ENCODE results near the gene SMIM26. TPM values are rescaled to one million over a fixed set of nuclear protein-coding genes. Genes with fewer than 3 reads are reported as not detected.

Gene SMIM26
- total and polyA plus RNA-seq, 11 donors = 80.1 to 274 (median 111) TPM

DNA sequence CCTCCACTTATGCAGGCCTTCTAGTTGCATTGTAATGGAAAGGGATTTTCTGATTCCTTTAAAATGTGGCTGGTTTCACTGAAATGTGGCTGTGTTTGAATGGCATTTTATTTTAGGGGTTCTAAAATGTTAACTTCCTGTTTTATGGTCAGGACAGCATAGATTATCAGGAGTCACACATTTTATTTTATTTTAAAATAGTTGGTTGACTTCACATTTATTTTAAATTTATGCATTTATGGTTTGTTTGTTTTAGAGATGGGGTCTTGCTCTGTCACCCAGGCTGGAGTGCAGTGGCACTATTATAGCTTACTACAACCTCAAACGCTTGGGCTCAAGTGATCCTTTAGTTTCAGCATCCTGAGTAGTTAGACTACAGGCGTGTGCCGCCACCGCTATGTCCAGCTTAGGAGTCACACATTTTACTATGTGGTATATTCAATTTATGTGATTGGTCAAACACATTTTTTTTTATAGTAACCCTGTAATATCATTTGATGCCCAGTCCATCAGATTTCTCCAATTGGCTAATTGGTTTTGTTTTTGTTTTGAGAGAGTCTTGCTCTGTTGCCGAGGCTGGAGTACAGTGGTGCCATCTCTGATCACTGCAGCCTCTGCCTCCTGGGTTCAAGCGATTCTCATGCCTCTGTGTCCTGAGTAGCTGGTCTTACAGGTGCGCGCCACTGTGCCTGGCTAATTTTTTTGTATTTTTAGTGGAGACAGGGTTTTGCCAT, 22.9 kb downstream of the SMIM26 start:
- Histone ChIP-seq H3K27ac (no peak overlapping the region), H3K27me3 (no peaks in the 10 kb centered on the region), H3K36me3 (peaks cover 0 to 17% (median 5%) of the 10 kb centered on the region in 9 donors), H3K9me3 (peaks cover 0 to 5% (median 0%) of the 10 kb centered on the region in 12 donors), H3K4me3 (no peak overlapping the region), H3K4me1 (peaks cover 0 to 16% (median 6%) of the 10 kb centered on the region in 12 donors)
- DNase-seq (no peak), ATAC-seq (no peak)
- 87 to 90% (median 90%) methylated on average over 8 of the region's 8 CpGs for WGBS, 4 donors
- TF ChIP-seq, protein P1, sequence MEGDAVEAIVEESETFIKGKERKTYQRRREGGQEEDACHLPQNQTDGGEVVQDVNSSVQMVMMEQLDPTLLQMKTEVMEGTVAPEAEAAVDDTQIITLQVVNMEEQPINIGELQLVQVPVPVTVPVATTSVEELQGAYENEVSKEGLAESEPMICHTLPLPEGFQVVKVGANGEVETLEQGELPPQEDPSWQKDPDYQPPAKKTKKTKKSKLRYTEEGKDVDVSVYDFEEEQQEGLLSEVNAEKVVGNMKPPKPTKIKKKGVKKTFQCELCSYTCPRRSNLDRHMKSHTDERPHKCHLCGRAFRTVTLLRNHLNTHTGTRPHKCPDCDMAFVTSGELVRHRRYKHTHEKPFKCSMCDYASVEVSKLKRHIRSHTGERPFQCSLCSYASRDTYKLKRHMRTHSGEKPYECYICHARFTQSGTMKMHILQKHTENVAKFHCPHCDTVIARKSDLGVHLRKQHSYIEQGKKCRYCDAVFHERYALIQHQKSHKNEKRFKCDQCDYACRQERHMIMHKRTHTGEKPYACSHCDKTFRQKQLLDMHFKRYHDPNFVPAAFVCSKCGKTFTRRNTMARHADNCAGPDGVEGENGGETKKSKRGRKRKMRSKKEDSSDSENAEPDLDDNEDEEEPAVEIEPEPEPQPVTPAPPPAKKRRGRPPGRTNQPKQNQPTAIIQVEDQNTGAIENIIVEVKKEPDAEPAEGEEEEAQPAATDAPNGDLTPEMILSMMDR (IDR thresholded peaks at IDR 0.05) = no peak
- no peak for TF ChIP-seq POLR2A (IDR thresholded peaks at IDR 0.05)
- intact Hi-C loops (cut with DNase I) = loop anchor here in 3 of 10 donors (10.0 kb wide), 3 partner anchors 205 to 1075 kb away; partner anchors contain the start of gene ZNF133 (in 1 of the 3)

DNA sequence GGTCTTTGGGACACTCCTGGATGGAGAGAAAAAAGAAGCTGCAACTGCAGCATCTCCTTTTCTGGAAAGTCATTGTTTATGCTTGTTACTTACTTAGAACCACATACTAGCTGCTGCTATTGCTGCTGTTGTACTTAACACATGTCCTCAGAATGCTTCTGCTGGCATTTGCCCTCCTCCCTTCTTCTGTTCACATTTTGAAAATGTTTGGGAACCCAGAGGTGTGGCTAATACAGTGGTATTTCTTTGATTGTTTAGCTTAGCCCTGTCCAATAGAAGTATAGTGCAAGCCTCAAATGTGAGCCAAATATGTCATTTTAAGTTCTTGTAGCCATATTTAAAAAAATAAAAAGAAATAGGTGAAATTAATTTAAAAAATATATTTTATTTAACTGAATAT, 29.0 kb downstream of the SMIM26 start:
- peaks cover 0 to 71% (median 34%) of the 10 kb centered on the region in 9 donors for H3K36me3 ChIP-seq
- no peak for ATAC-seq
- H3K27me3 ChIP-seq = no peaks in the 10 kb centered on the region
- DNase-seq = no peak
- no peak overlapping the region for H3K27ac ChIP-seq
- H3K4me3 ChIP-seq = no peak overlapping the region
- H3K4me1 ChIP-seq = no peaks in the 10 kb centered on the region
- TF ChIP-seq, protein P1 (IDR thresholded peaks at IDR 0.05) = no peak
- TF ChIP-seq POLR2A (IDR thresholded peaks at IDR 0.05) = no peak
- H3K9me3 ChIP-seq = no peaks in the 10 kb centered on the region
- intact Hi-C loops (cut with DNase I) = no loop called here

DNA sequence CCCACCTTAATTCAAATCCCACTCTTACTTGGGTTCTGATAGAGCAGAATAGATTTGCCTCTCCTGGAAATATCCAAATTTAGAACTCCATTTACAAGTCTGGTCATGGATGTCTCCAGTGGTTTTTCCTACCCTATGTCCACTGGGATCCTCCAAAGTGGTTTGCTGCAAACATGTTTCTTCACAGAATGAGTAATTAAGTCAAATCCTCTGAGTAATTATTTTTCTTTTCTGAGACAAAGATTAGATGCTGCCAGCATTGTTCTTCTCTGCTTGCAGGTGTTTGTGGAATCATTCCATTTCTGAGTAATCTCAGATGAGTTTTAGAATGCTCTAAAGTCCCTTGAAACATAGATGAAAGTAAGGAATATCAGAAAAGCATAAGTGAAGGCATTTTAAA, 42.5 kb downstream of the SMIM26 start:
- Histone ChIP-seq H3K4me1 (peaks cover 0 to 3% (median 0%) of the 10 kb centered on the region in 12 donors), H3K9me3 (no peaks in the 10 kb centered on the region), H3K36me3 (peaks cover 0 to 32% (median 0%) of the 10 kb centered on the region in 9 donors), H3K4me3 (no peak overlapping the region), H3K27me3 (no peaks in the 10 kb centered on the region), H3K27ac (no peak overlapping the region)
- TF ChIP-seq, protein P1 (IDR thresholded peaks at IDR 0.05) = no peak
- no peak for TF ChIP-seq POLR2A (IDR thresholded peaks at IDR 0.05)
- intact Hi-C loops (cut with DNase I) = no loop called here
- no peak for DNase-seq
- no peak for ATAC-seq

DNA sequence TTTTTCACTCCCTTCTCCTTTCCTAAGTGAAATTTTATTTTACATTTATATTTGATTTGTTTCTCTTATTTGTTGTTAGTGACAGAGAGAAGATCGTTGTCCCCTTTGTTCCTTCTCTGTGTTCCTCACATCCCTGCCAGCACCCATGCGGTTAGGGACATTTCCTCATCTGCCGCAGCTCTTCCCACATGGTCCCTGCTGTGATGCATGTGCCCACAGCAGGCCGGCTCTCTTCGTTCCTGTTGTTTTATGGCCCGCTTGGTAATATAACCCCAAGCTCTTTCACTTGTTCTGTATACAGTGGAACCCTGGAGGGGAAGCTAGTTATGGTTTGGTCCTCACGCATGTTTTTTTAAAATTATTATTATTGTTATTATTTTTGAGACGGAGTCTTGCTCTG, 44.3 kb downstream of the SMIM26 start:
- WGBS, 4 donors = 87 to 90% (median 89%) methylated on average over 8 of the region's 8 CpGs
- intact Hi-C loops (cut with DNase I) = no loop called here
- H3K9me3 ChIP-seq = no peaks in the 10 kb centered on the region
- H3K36me3 ChIP-seq = peaks cover 0 to 32% (median 0%) of the 10 kb centered on the region in 9 donors
- H3K4me1 ChIP-seq = peaks cover 0 to 15% (median 0%) of the 10 kb centered on the region in 12 donors
- ATAC-seq (no peak), DNase-seq (no peak)
- H3K27ac ChIP-seq = no peak overlapping the region
- no peak for TF ChIP-seq POLR2A (IDR thresholded peaks at IDR 0.05)
- no peaks in the 10 kb centered on the region for H3K27me3 ChIP-seq
- no peak overlapping the region for H3K4me3 ChIP-seq
